ENCODE results near the gene C2orf49. TPM values are rescaled to one million over a fixed set of nuclear protein-coding genes. Genes with fewer than 3 reads are reported as not detected.

The C2orf49 gene
- total RNA-seq, 1 donor from 2014 or later: 15.3 TPM

DNA sequence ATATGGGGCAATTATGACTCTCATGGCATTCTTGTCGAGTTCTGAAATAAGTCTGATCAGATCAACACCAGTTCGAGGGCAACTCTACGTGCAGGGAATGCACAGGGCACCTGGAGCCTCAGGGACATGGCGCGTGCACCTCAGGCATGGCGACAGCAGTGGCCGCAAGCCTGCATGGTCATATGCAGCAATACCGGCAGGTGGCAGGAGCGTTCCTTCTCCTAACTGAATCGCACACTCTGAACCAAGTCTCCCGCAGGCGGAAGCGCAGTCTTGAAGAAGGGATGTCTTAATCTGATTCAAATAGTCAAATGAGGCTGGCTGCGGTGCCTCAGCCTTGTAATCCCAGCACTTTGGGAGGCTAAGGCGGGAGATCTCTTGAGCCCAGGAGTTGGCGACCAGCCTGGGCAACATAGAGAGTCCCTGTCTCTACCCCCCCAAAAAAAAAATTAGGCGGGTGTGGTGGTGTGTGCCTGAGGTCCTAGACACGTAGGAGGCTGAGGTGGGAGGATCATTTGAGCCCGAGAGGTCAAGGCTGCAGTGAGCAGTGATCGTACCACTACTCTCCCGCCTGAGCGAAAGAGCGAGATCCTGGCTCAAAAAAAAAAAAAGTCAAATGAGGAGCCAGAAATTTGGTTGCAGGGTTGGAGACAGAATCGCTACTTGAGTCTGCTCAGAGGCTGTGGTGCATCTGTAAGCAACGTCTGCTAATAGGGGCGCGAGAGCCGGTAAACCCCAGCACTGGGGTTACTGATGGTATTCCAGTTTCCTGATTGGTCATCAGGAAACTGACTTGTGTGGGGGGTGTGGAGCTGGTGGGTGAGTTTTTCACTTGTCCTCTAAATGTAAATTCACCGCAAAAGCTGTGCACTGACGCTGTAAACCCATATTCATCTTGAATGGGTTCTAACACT, 32.7 kb downstream of the C2orf49 start:
- TF ChIP-seq, protein P1, sequence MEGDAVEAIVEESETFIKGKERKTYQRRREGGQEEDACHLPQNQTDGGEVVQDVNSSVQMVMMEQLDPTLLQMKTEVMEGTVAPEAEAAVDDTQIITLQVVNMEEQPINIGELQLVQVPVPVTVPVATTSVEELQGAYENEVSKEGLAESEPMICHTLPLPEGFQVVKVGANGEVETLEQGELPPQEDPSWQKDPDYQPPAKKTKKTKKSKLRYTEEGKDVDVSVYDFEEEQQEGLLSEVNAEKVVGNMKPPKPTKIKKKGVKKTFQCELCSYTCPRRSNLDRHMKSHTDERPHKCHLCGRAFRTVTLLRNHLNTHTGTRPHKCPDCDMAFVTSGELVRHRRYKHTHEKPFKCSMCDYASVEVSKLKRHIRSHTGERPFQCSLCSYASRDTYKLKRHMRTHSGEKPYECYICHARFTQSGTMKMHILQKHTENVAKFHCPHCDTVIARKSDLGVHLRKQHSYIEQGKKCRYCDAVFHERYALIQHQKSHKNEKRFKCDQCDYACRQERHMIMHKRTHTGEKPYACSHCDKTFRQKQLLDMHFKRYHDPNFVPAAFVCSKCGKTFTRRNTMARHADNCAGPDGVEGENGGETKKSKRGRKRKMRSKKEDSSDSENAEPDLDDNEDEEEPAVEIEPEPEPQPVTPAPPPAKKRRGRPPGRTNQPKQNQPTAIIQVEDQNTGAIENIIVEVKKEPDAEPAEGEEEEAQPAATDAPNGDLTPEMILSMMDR (IDR thresholded peaks at IDR 0.05): peak; percentile 91
- Mint-ChIP-seq H3K27ac (ENCODE audit: unreplicated experiment) (peak overlapping the region; percentile 67), H3K27me3 (ENCODE audit: low read depth) (no peaks in the 10 kb centered on the region), H3K4me1 (ENCODE audit: low read depth) (peaks cover 49% of the 10 kb centered on the region), H3K36me3 (ENCODE audit: low read depth) (peaks cover 52% of the 10 kb centered on the region), H3K9me3 (ENCODE audit: low read depth) (no peaks in the 10 kb centered on the region), H3K4me3 (ENCODE audit: unreplicated experiment) (no peak overlapping the region)
- DNase-seq (ENCODE audit: low spot score): peak; percentile 84

DNA sequence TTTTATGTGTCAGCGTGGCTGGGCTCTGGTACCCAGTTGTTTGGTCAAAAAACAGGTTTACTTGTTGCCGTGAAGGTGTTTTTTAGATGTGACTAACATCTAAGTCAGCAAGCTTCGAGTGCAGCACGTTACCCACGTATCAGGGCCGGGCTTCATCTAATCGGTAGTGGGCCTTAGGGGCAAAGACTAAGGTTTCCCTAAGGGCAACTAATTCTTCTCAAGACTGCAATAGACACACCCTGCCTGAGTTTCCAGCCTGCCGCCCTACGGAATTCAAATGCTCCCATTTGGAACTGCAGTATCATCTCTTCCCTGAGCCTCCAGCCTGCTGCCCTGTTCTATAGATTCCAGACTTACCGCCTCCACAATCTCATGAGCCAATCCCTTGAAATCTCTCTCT, 33.8 kb downstream of the C2orf49 start:
- DNase-seq (ENCODE audit: low spot score): peak; percentile 41
- H3K9me3 Mint-ChIP-seq (ENCODE audit: low read depth): no peaks in the 10 kb centered on the region
- H3K27ac Mint-ChIP-seq (ENCODE audit: unreplicated experiment): peak overlapping the region; percentile 52
- peaks cover 50% of the 10 kb centered on the region for H3K36me3 Mint-ChIP-seq (ENCODE audit: low read depth)
- H3K27me3 Mint-ChIP-seq (ENCODE audit: low read depth): no peaks in the 10 kb centered on the region
- peaks cover 61% of the 10 kb centered on the region for H3K4me1 Mint-ChIP-seq (ENCODE audit: low read depth)
- H3K4me3 Mint-ChIP-seq (ENCODE audit: unreplicated experiment): no peak overlapping the region
- TF ChIP-seq, protein P1 (IDR thresholded peaks at IDR 0.05): no peak

DNA sequence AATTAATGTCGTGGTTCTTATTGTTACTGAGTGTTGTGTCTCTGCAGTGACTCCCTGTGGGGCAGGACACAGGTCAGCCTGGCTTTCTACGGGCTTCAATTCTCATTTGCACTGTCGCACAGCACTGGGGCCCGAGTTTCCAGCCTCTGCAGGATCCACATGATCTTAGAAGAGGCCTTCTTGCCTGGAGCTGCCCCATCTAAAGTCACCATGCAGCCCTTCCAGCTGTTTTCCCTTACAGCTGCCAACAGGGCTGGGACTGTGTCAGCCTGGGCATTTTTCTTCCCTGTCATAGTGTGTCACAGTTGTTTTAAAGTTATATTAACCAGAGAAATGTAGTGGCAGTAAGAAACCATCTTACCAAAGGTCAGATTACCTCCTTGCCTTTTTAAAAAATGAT, 34.5 kb downstream of the C2orf49 start:
- Mint-ChIP-seq H3K4me1 (ENCODE audit: low read depth) (peaks cover 67% of the 10 kb centered on the region), H3K36me3 (ENCODE audit: low read depth) (peaks cover 52% of the 10 kb centered on the region), H3K27ac (ENCODE audit: unreplicated experiment) (no peak overlapping the region), H3K4me3 (ENCODE audit: unreplicated experiment) (no peak overlapping the region), H3K9me3 (ENCODE audit: low read depth) (no peaks in the 10 kb centered on the region), H3K27me3 (ENCODE audit: low read depth) (no peaks in the 10 kb centered on the region)
- TF ChIP-seq, protein P1 (IDR thresholded peaks at IDR 0.05): no peak
- peak; percentile 24 for DNase-seq (ENCODE audit: low spot score)

DNA sequence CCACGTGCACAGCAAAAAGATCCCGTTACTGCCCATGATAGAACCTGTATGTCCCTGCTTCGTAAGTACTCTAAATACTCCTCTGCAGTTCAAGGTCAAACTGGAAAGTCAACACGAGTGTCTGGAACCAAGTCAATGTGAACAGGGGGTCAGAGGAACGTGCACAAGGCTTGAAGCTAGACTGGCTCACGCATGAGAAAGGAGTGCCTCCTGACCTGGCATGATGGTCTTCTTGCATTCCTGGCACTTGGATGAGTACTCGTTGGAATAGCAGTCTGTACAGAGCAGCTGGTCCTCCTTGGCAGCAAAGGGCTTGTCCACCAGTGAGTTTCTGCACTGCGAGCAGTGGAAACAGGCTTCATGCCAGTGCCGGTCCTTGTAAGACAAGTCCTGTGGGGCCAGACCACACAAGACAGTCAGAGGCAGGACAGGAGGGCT, 36.0 kb downstream of the C2orf49 start:
- TF ChIP-seq, protein P1 (IDR thresholded peaks at IDR 0.05): no peak
- peak; percentile 61 for DNase-seq (ENCODE audit: low spot score)
- H3K4me1 Mint-ChIP-seq (ENCODE audit: low read depth): peaks cover 82% of the 10 kb centered on the region
- no peak overlapping the region for H3K4me3 Mint-ChIP-seq (ENCODE audit: unreplicated experiment)
- peaks cover 51% of the 10 kb centered on the region for H3K36me3 Mint-ChIP-seq (ENCODE audit: low read depth)
- H3K27ac Mint-ChIP-seq (ENCODE audit: unreplicated experiment): peak overlapping the region; percentile 43
- H3K9me3 Mint-ChIP-seq (ENCODE audit: low read depth): no peaks in the 10 kb centered on the region
- H3K27me3 Mint-ChIP-seq (ENCODE audit: low read depth): no peaks in the 10 kb centered on the region

DNA sequence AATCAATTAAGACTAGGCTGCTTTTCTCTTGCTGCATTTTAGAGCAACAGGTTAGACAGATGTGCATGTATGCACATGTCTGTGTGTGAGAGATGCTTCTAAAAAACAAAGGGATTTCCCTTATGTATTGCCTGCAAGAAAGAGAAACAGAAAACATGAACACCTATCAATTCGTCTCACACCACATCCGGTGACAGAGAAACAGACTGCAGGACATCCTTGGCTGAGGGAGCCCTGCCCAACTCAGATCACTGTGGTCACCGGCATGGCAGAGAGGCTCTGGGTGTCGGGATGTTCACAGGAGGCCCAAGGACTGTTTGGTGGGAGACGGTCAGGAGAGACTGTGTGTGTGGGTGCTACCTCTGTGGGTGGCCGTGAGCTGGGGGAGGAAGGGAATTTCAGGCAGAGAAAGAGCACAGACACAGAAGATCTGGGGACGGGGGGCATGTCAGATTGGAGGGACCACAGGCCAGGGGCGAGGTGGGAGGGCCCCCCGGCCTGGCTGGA, 36.6 kb downstream of the C2orf49 start:
- no peak overlapping the region for H3K4me3 Mint-ChIP-seq (ENCODE audit: unreplicated experiment)
- peaks cover 49% of the 10 kb centered on the region for H3K36me3 Mint-ChIP-seq (ENCODE audit: low read depth)
- TF ChIP-seq, protein P1 (IDR thresholded peaks at IDR 0.05): no peak
- DNase-seq (ENCODE audit: low spot score): peak; percentile 69
- H3K27me3 Mint-ChIP-seq (ENCODE audit: low read depth): no peaks in the 10 kb centered on the region
- H3K4me1 Mint-ChIP-seq (ENCODE audit: low read depth): peaks cover 86% of the 10 kb centered on the region
- no peaks in the 10 kb centered on the region for H3K9me3 Mint-ChIP-seq (ENCODE audit: low read depth)
- H3K27ac Mint-ChIP-seq (ENCODE audit: unreplicated experiment): peak overlapping the region; percentile 59
